ENCODE measurements around the gene ELMOD1.

- TF ChIP-seq, protein P1, sequence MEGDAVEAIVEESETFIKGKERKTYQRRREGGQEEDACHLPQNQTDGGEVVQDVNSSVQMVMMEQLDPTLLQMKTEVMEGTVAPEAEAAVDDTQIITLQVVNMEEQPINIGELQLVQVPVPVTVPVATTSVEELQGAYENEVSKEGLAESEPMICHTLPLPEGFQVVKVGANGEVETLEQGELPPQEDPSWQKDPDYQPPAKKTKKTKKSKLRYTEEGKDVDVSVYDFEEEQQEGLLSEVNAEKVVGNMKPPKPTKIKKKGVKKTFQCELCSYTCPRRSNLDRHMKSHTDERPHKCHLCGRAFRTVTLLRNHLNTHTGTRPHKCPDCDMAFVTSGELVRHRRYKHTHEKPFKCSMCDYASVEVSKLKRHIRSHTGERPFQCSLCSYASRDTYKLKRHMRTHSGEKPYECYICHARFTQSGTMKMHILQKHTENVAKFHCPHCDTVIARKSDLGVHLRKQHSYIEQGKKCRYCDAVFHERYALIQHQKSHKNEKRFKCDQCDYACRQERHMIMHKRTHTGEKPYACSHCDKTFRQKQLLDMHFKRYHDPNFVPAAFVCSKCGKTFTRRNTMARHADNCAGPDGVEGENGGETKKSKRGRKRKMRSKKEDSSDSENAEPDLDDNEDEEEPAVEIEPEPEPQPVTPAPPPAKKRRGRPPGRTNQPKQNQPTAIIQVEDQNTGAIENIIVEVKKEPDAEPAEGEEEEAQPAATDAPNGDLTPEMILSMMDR (IDR thresholded peaks at IDR 0.05): no peak
- TF ChIP-seq POLR2A (IDR thresholded peaks at IDR 0.05) (no peak), EP300 (IDR thresholded peaks at IDR 0.05) (no peak)
Observed at GRCh38 chr11:107713009-107713408, 122.1 kb downstream of the ELMOD1 start.

Measured in ovary (tissue), 3 donors.